Stimulated activated CD8-positive, alpha-beta memory T cell treated with anti-CD3 and anti-CD28 coated beads, Interleukin-4, amount 100 ng/mL, for 24 hours (primary cell): ENCODE results near the gene SKIC2.
"Not testable (repeated sequence)": the region's sequence is repeated elsewhere in the genome, so short reads cannot be mapped to it uniquely, and the experiment has no call there.

Experiments used
- DNase-seq: peaks from one replicate; pipeline ENCODE4 v3.0.0-alpha.2; 2020; ENCODE audit warnings: low read depth

Gene SKIC2

GRCh38 chr6:31969712-31970603 is 11.0 kb downstream of the SKIC2 start:
- DNase-seq: no peak

GRCh38 chr6:31970604-31971271 is 11.8 kb downstream of the SKIC2 start:
- no peak for DNase-seq

DNA sequence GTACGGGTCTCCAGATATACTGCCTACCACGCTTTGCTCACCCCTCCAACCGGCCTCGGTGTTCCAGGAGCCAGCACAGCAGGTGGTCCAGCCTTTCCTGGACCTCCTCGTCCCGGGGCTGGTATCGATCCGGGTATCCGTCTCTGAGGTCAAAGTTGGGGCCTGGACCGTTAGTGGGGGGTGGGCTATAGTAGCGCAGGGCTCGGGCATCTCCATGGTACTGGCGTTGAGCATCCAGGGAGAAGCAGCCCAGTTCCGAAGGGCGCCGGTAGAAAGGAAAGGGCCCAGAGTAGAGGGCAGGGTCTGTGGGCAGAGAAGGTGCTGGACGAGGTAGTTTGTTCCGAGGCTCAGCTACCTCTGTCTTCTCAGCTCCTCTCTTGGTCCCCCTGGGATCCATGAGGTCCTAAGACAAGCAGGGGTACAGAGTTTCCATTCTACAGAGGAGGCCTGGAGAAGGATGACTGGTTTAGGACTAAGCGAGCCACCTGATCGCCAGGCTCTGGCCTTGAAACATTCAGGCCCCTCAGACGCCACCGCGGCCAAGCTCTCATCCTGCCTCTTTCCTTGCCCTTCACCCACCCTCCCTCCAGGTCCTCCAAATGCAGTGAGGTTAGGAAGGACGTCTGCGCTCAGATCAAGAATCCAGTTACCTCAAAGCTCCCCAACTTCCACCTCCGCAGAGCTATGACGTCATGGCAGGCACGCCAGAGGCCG is 12.5 kb downstream of the SKIC2 start:
- DNase-seq: no peak

DNA sequence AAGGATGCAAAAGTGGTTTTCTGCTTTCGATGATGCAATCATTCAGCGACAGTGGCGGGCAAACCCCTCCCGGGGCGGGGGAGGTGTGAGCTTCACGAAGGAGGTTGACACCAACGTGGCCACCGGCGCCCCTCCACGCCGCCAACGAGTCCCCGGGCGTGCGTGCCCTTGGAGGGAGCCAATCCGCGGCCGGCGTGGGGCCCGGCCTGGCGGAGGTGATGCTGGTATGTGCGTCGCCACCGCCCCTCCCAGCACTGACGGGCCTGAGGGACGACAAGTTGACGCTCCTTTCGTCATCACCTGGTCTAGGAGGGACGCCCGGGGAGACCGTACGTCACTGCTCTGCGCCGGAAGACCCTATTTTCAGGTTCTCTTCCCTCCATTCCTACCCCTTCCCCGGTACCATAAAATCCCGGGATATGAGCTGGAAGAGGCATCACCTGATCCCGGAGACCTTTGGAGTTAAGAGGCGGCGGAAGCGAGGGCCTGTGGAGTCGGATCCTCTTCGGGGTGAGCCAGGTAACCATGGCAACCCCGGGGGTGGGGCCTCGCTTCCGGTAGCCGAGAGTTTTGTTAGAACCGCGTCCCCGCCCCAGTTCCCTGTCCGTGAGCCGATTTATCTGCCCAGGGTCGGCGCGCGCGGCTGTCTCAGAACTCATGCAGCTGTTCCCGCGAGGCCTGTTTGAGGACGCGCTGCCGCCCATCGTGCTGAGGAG is 13.2 kb downstream of the SKIC2 start, which contains the start of gene DXO:
Gene DXO (minus strand): TSS at position 146 of the 716 bp plus-strand sequence. CDS start 463 bp downstream, outside the sequence.
- DNase-seq: peak; percentile 96

- DNase-seq: no peak
Observed at GRCh38 chr6:31972709-31973350, 13.9 kb downstream of the SKIC2 start.

GRCh38 chr6:31976065-31976464 is 17.1 kb downstream of the SKIC2 start:
- not testable (repeated sequence) for DNase-seq

GRCh38 chr6:31977816-31978431 is 18.9 kb downstream of the SKIC2 start:
- DNase-seq: no peak

DNA sequence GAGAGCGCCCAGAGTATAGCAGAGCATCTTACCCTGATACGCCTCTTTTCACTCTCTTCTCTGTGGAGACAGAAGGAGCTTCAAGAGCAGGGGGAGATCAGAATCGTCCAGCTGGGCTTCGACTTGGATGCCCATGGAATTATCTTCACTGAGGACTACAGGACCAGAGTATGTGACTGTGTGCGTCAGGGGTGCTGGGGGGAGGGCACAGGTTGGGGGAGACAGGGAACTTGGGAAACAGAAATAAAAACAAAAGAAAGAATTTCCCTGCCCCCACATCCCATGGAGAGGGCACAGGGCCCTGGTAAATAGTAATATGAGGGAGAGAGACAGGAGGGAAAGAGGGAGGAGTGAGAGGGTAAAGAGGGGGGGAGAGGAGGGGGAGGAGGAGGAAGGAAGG is 19.9 kb downstream of the SKIC2 start:
- DNase-seq: no peak

- DNase-seq: no peak
Observed at GRCh38 chr6:31979238-31979898, 20.4 kb downstream of the SKIC2 start.

DNA sequence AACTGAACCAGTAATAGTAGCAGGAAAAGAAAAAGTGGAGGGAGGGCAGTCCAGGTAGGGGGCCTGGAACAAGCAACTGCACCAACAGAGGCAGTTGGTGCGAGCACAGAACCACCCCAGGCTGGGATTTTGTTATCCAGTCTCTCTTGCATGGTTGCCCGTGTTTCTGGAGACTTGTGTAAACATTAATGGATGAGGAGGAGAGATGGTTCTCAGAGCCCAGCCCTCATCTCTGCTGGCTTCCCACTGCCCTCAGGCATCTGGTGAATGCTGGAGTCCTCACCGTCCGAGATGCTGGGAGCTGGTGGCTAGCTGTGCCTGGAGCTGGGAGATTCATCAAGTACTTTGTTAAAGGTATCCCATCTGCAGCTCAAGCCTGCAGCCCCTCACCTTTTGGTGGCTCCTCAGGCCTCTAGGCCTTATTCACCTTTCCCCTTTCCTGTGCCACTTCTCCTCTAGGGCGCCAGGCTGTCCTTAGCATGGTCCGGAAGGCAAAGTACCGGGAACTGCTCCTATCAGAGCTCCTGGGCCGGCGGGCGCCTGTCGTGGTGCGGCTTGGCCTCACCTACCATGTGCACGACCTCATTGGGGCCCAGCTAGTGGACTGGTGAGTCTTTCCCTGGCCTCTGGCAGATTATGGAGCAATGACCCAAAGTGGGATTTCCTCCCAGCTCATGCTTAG is 21.4 kb downstream of the SKIC2 start:
- DNase-seq: not testable (repeated sequence)

GRCh38 chr6:31980998-31981397 is 22.0 kb downstream of the SKIC2 start:
- DNase-seq: not testable (repeated sequence)

GRCh38 chr6:31981744-31982143 is 22.8 kb downstream of the SKIC2 start, which contains the start of gene C4A:
C4A (plus strand) TSS chr6:31982057; CDS start chr6:31982108, 51 bp downstream.
- DNase-seq: not testable (repeated sequence)

GRCh38 chr6:31989363-31989762 is 30.4 kb downstream of the SKIC2 start:
- DNase-seq: not testable (repeated sequence)

- not testable (repeated sequence) for DNase-seq
Observed at GRCh38 chr6:31994421-31994820, 35.4 kb downstream of the SKIC2 start.

DNA sequence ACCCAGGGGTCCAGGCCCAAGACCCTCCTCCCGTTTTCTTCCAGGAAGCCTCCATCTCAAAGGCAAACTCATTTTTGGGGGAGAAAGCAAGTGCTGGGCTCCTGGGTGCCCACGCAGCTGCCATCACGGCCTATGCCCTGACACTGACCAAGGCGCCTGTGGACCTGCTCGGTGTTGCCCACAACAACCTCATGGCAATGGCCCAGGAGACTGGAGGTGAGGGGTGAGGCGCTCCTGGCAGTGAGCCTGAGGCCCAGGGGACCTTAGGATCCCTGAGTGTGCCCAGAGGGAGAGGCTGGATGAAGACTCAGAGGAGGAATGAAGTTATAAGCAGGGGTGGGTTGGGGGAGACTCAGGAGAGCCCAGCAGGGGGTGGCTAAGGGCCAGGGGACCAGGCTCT is 37.4 kb downstream of the SKIC2 start:
- not testable (repeated sequence) for DNase-seq

DNA sequence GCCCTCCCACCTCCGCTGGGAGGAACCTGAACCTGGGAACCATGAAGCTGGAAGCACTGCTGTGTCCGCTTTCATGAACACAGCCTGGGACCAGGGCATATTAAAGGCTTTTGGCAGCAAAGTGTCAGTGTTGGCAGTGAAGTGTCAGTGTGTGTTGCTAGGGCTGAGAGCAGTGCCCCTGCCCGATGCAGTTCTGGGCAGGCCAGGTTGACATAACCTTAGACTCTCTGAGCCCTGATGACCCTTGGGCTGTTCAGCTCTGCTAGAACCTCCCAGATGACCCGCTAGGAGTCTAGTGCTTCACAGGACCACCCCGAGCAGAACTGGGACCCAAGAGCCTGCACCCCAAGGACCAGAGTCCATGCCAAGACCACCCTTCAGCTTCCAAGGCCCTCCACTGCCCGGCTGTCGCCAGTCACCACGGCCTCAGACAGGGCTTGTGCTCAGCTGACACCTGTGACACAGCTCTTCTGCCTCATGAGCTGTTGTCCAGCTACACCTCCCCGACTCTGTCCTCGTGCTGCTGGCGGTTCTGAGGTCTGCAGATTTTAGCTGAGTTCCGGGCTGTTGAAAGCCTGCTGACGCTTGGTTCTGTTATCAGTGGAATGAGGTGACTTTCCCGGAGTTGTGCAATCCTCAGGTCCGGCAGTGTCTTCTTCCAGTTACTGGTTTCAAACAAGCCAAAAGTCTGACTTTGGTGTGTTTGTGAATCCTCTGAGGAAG is 43.7 kb downstream of the SKIC2 start:
- not testable (repeated sequence) for DNase-seq

DNA sequence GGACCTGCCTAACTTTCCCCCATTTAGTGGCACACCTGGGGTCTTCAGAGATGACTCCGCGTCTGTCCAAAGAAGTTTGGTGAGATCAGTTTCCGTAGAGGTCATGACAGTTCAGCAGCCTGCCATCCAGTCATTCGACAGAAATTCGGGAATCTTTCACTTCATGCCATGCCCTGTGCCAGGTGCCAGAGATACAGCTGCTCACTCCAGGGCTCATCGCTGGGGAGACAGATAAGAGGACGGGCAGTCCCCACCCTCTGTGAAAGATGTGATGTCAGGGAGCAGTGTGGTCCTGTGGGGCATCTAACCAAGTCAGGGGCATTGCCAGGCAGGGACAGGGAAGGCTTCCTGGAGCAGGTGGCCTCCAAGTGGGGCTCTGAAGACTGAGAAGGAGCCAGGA is 44.3 kb downstream of the SKIC2 start:
- DNase-seq: not testable (repeated sequence)

DNA sequence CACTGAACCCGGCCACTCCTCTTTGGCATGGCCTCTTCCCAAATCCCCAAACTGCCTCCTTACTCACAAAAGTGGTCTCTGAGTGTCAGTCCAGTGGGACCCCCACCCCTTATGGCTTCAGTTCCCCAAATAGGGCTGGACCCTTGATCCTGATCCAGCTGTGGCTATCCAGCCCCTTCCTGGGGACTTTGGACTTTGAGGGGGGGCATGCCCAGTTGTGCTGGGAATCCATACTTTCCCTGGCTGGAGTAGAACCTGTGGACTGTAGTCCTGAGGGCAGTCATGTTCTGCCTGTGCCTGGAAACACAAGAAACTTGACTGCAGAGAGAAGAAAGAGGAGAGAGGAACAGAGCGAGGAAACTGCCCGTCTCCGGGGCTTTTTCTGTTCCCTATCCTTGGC is 45.4 kb downstream of the SKIC2 start:
- DNase-seq: not testable (repeated sequence)
